Measurements from ENCODE around the gene CCDC17.

GRCh38 chr1:45610589-45611226 is 13.1 kb downstream of the CCDC17 start:
- TF ChIP-seq POLR2A (IDR thresholded peaks at IDR 0.05) (no peak), POLR2AphosphoS5 (IDR thresholded peaks at IDR 0.05) (no peak), CTCF (IDR thresholded peaks at IDR 0.05) (no peak)
